GM12878 (cell line): Measurements from ENCODE around the gene FAM110A. TPM values are rescaled to one million over a fixed set of nuclear protein-coding genes. Genes with fewer than 3 reads are reported as not detected.

Source experiments
- ATAC-seq: fragments of 200-7000 bp; cut with Tn5 transposase; 3 replicates; pipeline ENCODE4 v1.9.1; 2020; ENCODE audit warnings: mild to moderate bottlenecking, moderate library complexity
- BruUV-seq: library from RNA; stranded (reverse); fragments of 400-500 nt; replicated peaks from 2 replicates; lab custom pipeline; 2021; lab: Mats Ljungman, UMichigan
- CTCF ChIA-PET: fragments of 300-600 bp; sonication (Branson Sonifier 250); formaldehyde crosslinking; extraction: SDS; loops from one replicate; lab custom pipeline; 2021; ENCODE audit warnings: inconsistent platforms; lab: Yijun Ruan, JAX
- POLR2A ChIA-PET: fragments of 350-600 bp; formaldehyde crosslinking; extraction: SDS; loops from one replicate; lab custom pipeline; 2021; ENCODE audit warnings: inconsistent platforms; lab: Charles Lee
- RAD21 ChIA-PET: fragments of 300-600 bp; sonication (Branson Sonifier 250); formaldehyde crosslinking; loops from one replicate; lab custom pipeline; 2023; ENCODE audit warnings: antibody characterized with exemption; ENCODE audit not compliant: unreplicated experiment; lab: Charles Lee
- SMC1A ChIA-PET: fragments of 300-600 bp; sonication (Branson Sonifier 250); formaldehyde crosslinking; loops from one replicate; lab custom pipeline; 2023; ENCODE audit not compliant: unreplicated experiment, uncharacterized antibody; lab: Charles Lee
- DNase-seq: peaks from one replicate; pipeline ENCODE4 v3.0.0-alpha.2; 2011; ENCODE audit warnings: low read depth, low spot score
- FAIRE-seq: peaks from 3 replicates; lab custom pipeline; 2011; peaks lifted over from hg19 to GRCh38; lab: Jason Lieb, UNC
- H2AFZ ChIP-seq: 2 replicates; pipeline ENCODE4 v1.6.0; 2011; ENCODE audit warnings: low read depth, low read length, control low read depth; ENCODE audit not compliant: control insufficient read depth
- H3K27ac ChIP-seq: 2 replicates; pipeline ENCODE4 v1.5.1; 2011; ENCODE audit warnings: control low read depth; ENCODE audit not compliant: control insufficient read depth, insufficient read depth
- H3K27me3 ChIP-seq, 2 experiments: replicated peaks in 1 of 2; 2 replicates each; pipeline versions ENCODE4 v1.6.0 to v1.6.1; 2011; ENCODE audit warnings: low read length in 1 of 2; ENCODE audit not compliant: control insufficient read depth in 2 of 2, insufficient read depth in 2 of 2
- H3K36me3 ChIP-seq, 2 experiments: 2 replicates each; pipeline ENCODE4 v1.5.1; 2011; ENCODE audit warnings: low read length in 1 of 2; ENCODE audit not compliant: control insufficient read depth in 2 of 2, insufficient read depth in 2 of 2
- H3K4me1 ChIP-seq: 2 replicates; pipeline ENCODE4 v1.6.1; 2011; ENCODE audit warnings: mild to moderate bottlenecking, low read length, moderate library complexity, mixed read lengths; ENCODE audit not compliant: control insufficient read depth, insufficient read depth
- H3K4me2 ChIP-seq: 2 replicates; pipeline ENCODE4 v1.6.0; 2011; ENCODE audit warnings: control low read depth; ENCODE audit not compliant: control insufficient read depth, insufficient read depth
- H3K4me3 ChIP-seq: fragments of 200-600 bp; sonication (generic); 2 replicates; pipeline ENCODE4 v1.5.1; 2016
- H3K79me2 ChIP-seq: 2 replicates; pipeline ENCODE4 v1.6.0; 2011; ENCODE audit warnings: low read length; ENCODE audit not compliant: control insufficient read depth, insufficient read depth
- H3K9ac ChIP-seq: 2 replicates; pipeline ENCODE4 v1.8.0; 2011; ENCODE audit warnings: low read length, control low read depth, mixed read lengths; ENCODE audit not compliant: control insufficient read depth, insufficient read depth
- H3K9me3 ChIP-seq: replicated peaks from 3 replicates; pipeline ENCODE4 v1.5.1; 2011; ENCODE audit warnings: mild to moderate bottlenecking, low read length; ENCODE audit not compliant: control insufficient read depth, insufficient read depth
- H4K20me1 ChIP-seq: 2 replicates; pipeline ENCODE4 v1.6.0; 2011; ENCODE audit not compliant: control insufficient read depth, insufficient read depth
- BCLAF1 ChIP-seq: fragments of 450-650 bp; IDR thresholded peaks from 2 replicates; pipeline ENCODE4 v1.6.1; 2017; ENCODE audit warnings: antibody characterized with exemption, mild to moderate bottlenecking, moderate library complexity
- CBFB ChIP-seq: IDR thresholded peaks from 2 replicates; pipeline ENCODE4 v1.6.1; 2016; ENCODE audit warnings: antibody characterized with exemption, low read depth
- CREM ChIP-seq: IDR thresholded peaks from 2 replicates; pipeline ENCODE4 v1.6.1; 2014; ENCODE audit warnings: antibody characterized with exemption, low read depth
- DPF2 ChIP-seq: fragments of 450-650 bp; IDR thresholded peaks from 2 replicates; pipeline ENCODE4 v1.6.1; 2017; ENCODE audit warnings: mild to moderate bottlenecking
- E4F1 ChIP-seq: fragments of 450-650 bp; IDR thresholded peaks from 2 replicates; pipeline ENCODE4 v1.6.1; 2018; ENCODE audit warnings: borderline replicate concordance, mild to moderate bottlenecking; ENCODE audit not compliant: partially characterized antibody
- FOS ChIP-seq: IDR thresholded peaks from 3 replicates; pipeline ENCODE4 v1.6.1; 2011; ENCODE audit warnings: borderline replicate concordance; ENCODE audit not compliant: insufficient read length; ENCODE audit errors: extremely low read depth
- LARP7 ChIP-seq: fragments of 450-650 bp; IDR thresholded peaks from 2 replicates; pipeline ENCODE4 v1.6.1; 2017; ENCODE audit warnings: mild to moderate bottlenecking
- MTA3 ChIP-seq: IDR thresholded peaks from 2 replicates; pipeline ENCODE4 v1.6.1; 2012; ENCODE audit warnings: low read length, inconsistent platforms, borderline replicate concordance
- MXI1 ChIP-seq: fragments of 150-350 bp; IDR thresholded peaks from 2 replicates; pipeline ENCODE4 v1.6.1; 2011; ENCODE audit warnings: low read depth, mild to moderate bottlenecking, inconsistent platforms, low read length, improper control_type of control experiment
- RAD51 ChIP-seq: fragments of 450-650 bp; IDR thresholded peaks from 2 replicates; pipeline ENCODE4 v1.6.1; 2016; ENCODE audit warnings: moderate library complexity, mild to moderate bottlenecking, inconsistent platforms
- RB1 ChIP-seq: fragments of 450-650 bp; formaldehyde crosslinking; IDR thresholded peaks from 2 replicates; pipeline ENCODE4 v1.6.1; 2017; ENCODE audit warnings: mild to moderate bottlenecking, borderline replicate concordance
- ZBTB33 ChIP-seq: fragments of 450-650 bp; IDR thresholded peaks from 2 replicates; pipeline ENCODE4 v1.6.1; 2017; ENCODE audit warnings: mild to moderate bottlenecking
- ZNF687 ChIP-seq: fragments of 450-650 bp; IDR thresholded peaks from 2 replicates; pipeline ENCODE4 v1.6.1; 2017; ENCODE audit warnings: mild to moderate bottlenecking, moderate library complexity
- WGBS: methylation state at CpG from one replicate; pipeline ENCODE4 v1.1.6; 2016; ENCODE audit warnings: low lambda C conversion rate; ENCODE audit not compliant: insufficient replicate concordance, insufficient coverage; ENCODE audit errors: missing lambda C conversion rate; 5-methylcytosine and 5-hydroxymethylcytosine counted together
- in situ Hi-C: fragments of 300-500 bp; cut with MboI; formaldehyde crosslinking; loops from 9 replicates; pipeline ENCODE4 v1.14.3; 2018; ENCODE audit warnings: mixed read lengths
- intact Hi-C: fragments of 100-400 bp; cut with micrococcal nuclease; formaldehyde crosslinking; loops from one replicate; pipeline ENCODE4 v1.14.2; 2022; ENCODE audit not compliant: unreplicated experiment
- polyA plus RNA-seq, 11 experiments: library from polyadenylated mRNA; depleted of rRNA in 4 of 11; unstranded in 6 of 11; stranded (reverse) in 5 of 11; fragments of >200 nt; fragmentation: Nextera tagmentation in 4 of 11; fragmentation: Illumina TruSeq in 1 of 11; extraction: Ambion mirVana in 4 of 11; extraction: Trizol in 1 of 11; gene quantifications; 1 replicate in 1 of 11; 2 replicates in 10 of 11; pipeline versions ENCODE4 v1.2.1 to v1.2.3, GENCODE V29; 2011 to 2016; ENCODE audit warnings: inconsistent platforms in 2 of 11, missing spikeins in 2 of 11, low read depth in 1 of 11
- total RNA-seq, 4 experiments: library from RNA; depleted of rRNA in 3 of 4; stranded (reverse); fragments of >200 nt in 3 of 4; fragmentation: Illumina TruSeq in 1 of 4; extraction: Trizol in 1 of 4; gene quantifications; 2 replicates each; pipeline versions ENCODE4 v1.2.1 to v1.2.3, GENCODE V29; 2013 to 2021

FAM110A gene
- total and polyA plus RNA-seq, 10 of the 15 experiments (the other 5 are each of a cell fraction or from before 2014, with no cell fraction given): 1.1 to 14.8 (median 7.4) TPM

- ChIA-PET POLR2A (no interaction called here), CTCF (no interaction called here), SMC1A (no interaction called here), RAD21 (no interaction called here)
- intact Hi-C loops: no loop called here
- FAIRE-seq (no peak), DNase-seq (no peak), ATAC-seq (no peak)
- Histone ChIP-seq H2AFZ (no peak overlapping the region), H3K4me3 (no peak overlapping the region), H3K9me3 (no peaks in the 10 kb centered on the region), H3K4me1 (no peaks in the 10 kb centered on the region), H4K20me1 (no peaks in the 10 kb centered on the region), H3K27me3 (peaks cover 0 to 1% of the 10 kb centered on the region in 2 experiments; a peak in 1 of 4 replicates), H3K27ac (no peak overlapping the region), H3K79me2 (no peaks in the 10 kb centered on the region), H3K36me3 (no peaks in the 10 kb centered on the region), H3K9ac (no peak overlapping the region), H3K4me2 (no peak overlapping the region)
- TF ChIP-seq BCLAF1: no peak
- TF ChIP-seq CBFB: no peak
- TF ChIP-seq MTA3: no peak
- TF ChIP-seq FOS: no peak
- no peak for TF ChIP-seq ZBTB33
- TF ChIP-seq DPF2: no peak
- TF ChIP-seq RAD51: no peak
- no peak for TF ChIP-seq LARP7
- TF ChIP-seq RB1: no peak
- no peak for TF ChIP-seq CREM
- TF ChIP-seq MXI1: no peak
- TF ChIP-seq E4F1: no peak
- no peak for TF ChIP-seq ZNF687
- in situ Hi-C loops: no loop called here
- BruUV-seq: no TSS peak
- 100% methylated on average over 1 of the region's 1 CpG for whole genome bisulfite sequencing
Observed at GRCh38 chr20:865440-865839, 31.9 kb downstream of the FAM110A start.
